SKM-1 treated with dmso at 0.1 percent for 144 hours (cell line): ENCODE measurements around the gene THRB.

ENCODE experiments used
- DNase-seq: peaks from one replicate; lab custom pipeline; 2025; ENCODE audit not compliant: unreplicated experiment; lab: John Stamatoyannopoulos, UW

The THRB gene

DNA sequence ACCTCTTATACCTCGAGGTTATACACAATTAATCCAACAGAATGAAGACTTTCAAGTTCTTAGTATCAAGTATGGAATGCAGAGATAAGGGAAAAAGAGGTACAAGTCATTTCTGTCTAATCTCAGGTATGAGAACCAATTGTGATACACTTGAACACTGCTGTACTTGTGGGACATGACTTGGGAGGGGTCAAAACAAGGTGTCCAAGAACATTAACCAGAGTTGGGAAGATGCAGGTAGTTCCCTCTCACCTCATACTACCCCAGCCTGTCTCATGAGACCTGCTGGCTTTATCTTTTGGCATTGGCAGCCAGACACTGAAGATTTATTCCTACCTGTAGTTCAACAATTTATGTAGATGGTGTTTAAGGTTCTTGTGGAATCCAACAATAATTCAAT, 339.9 kb downstream of the THRB start:
- DNase-seq, result no peak

DNA sequence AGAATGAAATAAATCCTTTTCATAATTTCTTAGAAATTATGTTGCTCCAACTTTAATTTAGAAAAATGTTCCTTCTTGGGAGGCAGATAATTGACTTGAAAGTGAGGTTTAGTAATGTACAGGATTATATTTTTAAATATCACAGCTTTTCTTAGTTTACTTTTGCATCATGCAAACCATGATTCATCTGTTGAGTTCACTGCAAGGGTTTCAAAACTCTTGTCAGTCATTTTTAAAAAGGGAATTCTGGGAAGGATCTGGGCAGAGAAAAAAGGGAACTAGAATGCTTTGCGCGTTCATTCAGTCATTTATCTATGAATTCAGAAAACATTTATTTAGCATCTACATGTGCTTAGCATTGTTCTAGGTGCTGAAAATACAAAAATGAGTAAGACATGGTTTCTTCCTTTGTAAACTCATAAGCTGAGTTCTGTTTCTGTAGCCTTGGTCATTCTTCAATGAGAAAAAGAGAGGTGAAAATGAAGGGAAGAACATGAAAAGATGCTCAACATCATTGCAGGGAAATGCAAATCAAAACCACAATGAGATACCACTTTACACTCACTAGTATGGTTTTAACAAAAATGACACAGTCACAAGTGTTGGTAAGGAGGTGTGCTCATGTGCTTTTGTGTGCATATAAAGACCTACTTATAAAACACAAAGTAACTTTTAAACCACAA, 340.5 kb downstream of the THRB start:
- no peak for DNase-seq

DNA sequence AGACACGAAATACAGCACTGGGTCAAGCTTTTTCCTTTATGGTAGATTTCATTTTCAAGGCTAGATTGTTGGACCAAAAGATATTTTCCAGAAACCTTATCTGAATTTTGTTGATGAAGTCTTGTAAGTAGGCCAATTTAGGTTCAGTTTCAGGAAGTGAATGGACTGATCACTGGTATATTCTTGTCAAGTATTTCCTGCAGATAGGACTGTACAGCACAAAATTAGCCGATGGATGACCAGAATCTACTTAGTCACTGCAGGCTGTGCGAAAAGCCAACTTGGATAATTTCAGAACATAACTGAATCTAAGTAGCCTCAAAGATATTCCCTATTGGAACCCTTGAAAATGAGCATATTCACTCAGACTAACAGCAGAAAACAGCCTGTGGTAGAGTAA, 343.1 kb downstream of the THRB start:
- DNase-seq, result no peak

DNA sequence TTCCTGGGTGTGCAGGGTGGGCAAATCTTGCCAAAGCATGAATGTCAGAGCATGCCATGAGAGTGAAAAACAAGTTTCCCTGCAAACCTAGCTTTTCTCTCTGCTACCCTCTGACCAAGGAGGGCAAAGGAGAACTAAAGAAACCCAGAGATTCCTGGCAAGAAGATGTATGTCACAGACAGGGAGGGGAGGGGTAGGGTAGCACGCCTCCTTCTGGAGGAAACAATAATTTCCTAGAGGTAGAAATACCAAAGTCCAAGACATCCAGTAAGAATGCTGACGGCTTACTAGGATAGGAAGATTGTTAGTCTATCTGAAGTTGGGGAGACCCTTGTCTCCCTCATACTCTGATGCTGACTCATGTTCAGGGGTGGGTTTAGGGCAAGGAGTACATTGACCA, 345.6 kb downstream of the THRB start:
- no peak for DNase-seq

DNA sequence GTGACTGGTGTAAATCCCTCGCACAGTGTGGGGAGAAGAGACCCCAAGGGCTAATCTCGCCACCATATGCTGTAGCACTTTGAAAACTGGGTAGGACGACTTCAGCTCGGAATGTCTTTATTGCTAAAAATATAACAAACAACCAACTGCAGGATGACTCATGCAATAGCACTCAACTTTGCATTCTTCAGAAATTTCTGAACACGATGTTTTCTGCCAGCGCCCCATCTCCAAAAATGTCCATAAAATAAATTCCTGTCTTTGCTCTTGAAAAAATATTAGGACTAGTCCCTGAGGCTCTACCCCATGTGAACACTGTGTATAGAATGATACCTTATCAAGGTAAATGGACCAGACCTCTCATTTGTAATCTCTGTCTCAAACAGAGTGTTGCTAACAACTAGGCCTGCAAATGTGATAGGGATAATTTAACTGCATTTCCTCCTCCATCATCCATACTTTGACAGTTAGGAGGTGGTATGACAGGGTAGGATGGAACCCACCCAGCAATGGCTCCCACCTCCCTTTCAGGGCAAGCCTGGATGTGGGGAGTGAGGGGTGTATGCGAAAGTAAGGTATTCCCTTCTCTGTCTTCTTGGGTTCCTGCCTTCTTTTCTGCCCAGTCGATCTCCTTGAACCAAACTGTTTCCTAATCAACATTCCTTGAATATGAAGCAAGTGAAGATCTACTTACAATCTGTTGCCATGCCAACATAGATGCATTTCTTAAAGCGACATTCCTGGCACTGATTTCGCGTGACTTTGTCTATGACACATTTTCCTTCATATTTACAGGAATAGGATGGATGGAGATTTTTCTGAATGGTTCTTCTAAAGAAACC, 348.4 kb downstream of the THRB start:
- no peak for DNase-seq

DNA sequence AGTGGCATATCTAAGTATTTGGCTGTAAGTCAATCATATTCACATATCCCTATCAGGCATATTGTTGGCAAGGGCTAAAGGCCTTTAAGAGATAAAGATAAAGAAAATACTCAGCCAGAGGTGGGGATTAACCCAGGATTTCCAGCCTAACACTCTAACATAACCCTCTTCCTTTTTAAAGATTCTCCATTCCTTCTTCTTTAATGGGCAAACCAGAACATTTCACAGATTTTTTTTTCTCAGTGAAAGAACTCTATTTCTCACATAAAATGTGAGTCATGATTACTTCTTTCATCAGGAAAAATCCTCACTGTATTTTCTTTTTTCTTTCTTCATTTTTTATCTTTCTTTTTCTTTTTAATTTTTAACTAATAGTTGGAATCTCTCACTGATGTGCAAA, 349.2 kb downstream of the THRB start:
- DNase-seq, result no peak

DNA sequence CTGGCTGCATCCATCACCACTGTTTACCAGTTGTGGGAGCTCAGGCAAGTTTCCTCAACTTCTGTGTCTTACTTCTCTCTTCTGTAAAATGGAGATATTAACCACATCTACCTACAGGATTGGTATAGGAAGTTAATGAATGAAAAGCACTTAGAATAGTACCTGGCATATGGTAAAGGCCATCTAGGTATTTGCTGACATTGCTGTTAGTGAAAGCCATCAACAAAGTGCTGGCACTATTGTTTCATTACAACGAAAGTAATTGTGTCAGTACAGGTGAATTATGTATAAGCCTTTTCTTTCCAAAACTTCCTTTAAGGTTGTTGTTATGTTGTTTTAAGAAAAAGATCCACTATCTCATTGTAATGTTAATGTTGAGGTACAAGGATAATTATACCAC, 352.5 kb downstream of the THRB start:
- DNase-seq, result no peak

DNA sequence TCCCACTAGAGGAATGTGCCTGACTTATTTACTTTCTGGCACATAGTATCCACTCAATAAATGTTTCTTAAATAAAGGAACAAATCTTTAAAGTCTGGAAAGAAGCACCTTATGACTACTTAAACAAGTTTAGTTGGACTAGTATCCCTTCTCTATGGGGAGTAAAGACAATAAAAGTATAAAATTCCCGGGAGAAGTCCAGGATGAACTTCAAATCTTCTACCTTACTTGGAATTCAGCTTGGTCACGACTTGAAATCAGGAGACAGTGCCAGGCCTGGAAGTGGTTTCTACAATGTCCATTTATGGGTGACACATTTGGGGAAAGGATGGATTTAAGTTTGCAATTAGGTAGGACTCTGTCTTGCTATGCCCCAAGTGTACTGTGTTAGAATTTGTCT, 353.1 kb downstream of the THRB start:
- DNase-seq, result no peak

DNA sequence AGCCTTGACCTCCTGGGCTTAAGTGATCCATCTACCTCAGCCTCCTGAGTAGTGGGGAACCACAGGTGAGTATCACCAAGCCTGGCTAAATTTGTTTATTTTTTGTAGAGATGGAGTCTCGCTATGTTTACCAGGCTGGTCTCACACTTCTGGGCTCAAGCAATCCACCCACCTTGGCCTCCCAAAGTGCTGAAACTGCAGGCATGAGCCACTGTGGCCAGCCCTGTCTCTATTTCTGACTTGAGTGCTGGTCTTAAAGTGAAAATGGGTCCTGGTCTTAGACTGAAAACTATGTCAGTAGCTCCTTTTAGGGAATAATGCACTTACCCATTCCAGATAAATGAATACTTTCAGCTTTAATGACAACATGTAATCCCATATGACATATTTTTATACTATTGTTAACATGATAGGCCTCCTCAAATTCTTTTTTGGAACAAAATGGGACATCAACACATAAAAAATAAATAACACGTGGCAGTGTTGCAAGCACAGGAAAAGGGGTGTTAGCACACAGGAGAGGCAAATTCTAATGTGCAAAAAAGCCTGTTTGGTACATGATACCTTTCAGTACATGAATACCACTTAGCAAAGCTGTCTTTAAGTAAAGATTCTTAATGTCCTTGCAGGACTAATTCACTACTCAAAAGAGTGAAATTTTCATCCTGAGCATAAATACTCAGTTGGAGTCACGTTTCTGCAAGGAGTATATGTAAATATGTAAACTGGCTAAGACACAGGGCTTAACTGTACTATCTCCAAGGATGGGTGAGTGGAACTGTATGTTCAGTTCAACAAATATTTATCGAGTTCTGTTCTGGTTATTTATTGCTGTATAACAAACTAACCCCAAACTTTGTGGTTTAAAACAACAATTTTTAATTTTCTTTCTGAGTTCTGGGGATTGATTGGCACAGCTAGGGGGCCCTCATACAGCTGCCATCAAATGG, 354.9 kb downstream of the THRB start:
- no peak for DNase-seq

DNA sequence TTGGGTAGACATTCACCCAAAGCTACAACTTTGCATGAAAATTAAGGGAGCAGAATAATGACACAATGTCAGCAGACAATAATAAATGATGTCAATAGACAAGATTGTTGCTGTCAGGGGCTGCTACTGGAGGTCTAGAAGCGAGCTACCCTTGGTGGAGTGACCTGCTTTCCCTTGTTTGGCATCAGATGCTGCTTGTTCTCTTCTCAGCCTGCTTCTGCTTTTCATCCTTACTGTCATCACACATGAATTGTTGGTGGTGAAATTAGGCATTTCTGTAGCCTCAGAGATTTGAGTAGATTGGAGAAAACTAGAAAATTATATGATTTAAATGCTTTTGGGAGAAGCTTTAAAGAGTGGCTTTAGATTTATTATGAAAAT, 355.8 kb downstream of the THRB start:
- DNase-seq, result no peak

DNA sequence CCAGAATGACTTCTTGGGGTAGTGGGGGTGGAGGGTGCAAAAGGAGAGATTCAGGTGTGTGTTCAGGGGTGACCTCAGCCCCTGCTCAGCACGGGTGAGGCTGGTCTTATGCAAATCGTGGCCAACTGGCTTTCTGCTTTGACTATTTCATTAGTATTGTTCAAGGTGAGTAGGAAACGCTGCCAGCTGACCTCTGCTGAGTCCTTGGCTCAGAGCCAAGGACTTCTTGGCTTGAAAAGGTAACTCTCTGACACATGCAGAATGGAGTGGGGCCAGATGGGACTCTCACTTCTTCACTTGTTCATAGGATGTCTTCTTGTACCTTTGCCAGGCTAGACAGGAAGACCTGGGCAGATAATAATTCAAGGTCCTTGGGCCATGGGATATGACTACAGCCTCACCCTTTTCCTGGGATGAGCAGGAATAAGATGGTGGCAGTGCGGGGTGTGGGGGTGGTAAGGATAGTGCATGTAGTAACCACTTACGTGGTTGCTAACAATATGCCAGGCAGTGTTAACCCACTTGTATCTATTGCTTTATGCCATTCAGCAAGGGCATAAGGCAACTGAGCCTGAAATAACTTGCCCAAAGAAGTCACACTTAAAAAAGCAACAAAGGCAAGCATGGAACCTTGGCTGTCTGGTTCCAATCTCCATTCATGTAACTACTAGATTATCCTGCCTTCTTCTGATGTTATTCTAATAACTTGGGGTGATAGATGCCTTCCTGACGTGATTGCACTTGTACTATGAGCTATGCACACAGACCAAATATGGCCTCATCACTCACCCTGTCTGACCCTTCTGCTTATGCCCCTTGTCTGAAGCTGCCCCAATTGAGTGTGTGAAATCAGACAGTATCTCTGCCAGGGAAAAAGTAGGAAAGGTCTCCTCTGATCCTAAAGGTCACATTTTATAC, 356.4 kb downstream of the THRB start:
- no peak for DNase-seq

DNA sequence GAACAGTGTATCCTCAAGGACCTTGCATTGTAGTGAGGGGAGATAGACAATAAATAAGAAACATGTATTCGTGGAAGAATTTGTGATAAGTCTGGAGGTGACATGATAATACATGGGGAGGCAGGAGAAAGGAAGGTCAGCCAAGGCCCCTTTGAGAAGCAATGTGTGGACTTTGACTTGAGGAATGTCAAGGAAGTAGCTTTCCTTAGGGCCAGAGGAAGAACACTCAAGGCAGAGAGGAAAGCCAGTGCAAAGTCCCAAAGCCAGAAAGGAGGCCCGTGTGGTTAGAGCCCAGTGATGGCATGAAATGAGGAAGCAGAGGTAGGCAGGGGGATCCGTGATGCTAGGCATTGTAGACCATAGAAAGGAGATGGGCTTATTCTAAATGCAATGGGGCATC, 357.3 kb downstream of the THRB start:
- no peak for DNase-seq

DNA sequence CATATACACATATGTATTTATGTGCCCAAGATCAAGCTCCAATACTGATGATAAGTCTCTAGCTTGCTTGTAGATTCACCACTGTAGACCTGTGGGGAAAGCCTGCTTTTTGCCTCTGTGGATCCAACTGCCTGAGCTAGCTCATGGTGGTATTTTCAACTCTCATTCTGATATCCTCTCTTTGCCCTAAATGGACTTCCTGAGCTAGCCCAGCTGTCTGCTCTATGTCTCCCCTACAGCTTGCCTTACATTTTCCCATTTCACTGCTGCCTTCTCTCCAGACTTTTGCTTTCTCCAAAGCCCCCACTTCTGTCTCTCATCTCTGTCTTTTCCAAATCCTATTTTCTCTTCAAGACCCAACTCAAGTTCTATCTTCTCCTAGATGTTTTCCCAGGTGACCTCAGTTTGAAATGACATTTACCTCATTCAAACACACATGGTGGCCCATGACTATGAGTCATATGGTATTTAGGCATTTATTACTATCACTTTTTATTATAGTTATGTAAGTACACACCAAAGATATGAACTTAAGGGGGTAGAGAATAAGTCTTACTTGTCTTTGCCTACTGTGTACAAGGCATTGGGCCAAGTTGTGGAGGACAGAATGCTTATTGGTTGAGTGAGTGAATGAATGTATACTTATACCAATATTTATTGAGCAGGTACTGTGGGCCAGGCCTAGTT, 357.9 kb downstream of the THRB start:
- DNase-seq, result no peak

DNA sequence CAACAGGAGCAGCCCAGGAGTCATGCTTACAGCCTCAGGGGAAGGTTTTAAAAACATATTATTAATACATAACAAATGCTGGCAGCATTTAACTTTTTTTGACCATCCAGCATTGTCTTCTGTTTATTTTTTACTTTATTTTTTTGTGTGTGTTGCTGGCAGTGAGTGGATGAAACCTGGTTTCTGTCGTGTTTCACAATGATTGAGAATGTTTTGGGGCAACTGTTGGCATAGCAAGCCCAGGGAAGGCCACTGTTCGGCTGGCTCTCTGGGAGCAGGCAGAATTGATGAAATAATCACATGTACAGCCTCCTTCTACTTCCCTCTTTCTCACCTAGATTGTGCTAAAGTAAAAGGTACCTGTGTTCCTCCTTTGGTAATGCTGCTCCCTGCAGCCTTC, 359.4 kb downstream of the THRB start:
- no peak for DNase-seq

DNA sequence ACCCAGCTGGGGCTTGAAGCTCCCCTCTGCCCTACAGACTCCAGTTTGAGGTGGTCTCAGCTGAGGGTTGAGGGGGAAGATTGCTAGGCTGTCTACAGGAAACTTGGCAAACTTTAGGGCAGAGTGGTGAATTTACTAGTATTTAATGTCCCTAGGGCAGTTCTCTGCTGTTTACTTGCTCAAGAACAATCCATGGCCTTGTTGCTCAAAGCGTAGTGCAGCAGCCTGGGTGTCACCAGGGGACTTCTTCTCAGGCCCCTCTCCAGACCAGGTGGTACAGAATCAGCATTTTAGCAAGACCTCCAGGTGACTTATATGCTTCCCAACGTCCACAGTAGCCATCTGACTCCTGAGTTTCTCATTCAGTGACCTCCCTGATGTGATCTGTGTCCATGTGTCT, 360.7 kb downstream of the THRB start:
- DNase-seq, result no peak

DNA sequence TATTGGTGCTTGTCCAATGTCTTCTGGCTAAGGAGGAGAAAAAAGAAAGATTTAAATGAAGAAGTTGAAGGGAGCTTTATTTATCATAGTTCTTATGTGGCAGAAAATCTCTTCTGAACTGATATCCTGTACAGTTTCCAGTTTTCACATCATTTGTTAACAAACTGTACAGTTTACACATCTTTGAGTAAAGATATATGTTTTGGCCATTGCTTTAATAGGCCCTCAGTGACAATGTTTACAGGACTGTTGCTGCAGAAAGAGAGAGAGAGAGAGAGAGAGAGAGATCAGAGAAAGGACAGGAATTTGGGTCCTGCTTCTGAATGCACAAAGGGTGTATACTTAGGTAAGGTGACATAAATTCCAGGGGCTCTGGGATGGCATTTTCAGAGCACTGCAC, 361.2 kb downstream of the THRB start:
- DNase-seq, result no peak

DNA sequence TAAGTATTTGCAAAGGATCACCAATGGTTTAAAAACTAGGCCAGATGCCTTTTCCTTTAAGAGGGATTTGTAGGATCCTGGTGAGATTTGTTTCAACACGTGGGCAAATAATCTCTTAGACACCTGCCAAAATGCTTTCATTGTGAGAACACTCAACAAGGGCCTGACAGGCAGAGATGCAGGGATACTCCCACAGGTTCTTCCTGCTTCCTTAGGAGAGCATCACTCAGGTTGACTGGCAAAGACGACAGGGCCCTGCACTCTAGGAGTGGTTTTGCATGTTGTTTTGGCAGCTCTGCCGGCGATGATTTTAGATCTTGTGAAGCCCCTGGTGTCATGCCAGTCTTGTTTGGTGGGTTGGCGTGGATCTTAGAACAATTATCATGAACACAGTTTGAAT, 365.1 kb downstream of the THRB start:
- DNase-seq, result no peak

DNA sequence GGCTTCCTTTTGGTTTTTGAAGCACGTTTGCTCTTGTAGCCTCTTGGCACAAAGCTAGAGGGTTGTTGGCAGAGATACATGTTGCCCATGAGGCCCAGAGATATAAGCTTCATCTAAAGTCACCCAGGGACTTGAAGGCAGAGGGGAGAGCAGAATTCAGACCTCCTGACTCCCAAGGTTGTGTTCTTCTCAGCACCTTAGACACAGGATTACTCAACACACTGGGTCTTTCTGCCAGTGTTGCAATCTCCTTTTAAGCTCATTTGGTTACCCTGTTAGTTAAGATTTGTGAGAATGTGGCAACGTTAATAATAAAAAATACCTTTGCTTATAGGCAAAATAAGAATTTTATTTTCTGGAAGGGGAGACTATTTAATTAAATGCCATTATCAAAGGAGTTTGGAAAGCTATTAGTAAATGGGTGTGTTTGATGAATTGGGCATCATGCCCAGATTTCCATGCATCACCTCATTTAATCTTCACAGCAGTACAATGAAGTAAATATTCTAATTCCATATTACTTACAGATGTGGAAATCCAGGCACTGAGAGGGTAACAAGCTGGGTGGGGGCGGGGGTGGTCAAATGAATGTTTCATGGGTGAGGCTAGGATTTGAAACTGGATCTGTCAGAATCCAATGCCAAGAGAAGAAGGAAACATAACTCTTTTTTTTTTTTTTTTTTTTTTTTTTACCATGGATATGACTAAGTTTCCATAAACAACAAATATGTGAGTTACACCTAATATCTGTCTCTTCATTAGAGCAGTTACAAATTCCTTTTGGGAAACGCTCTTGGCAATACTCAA, 366.2 kb downstream of the THRB start:
- no peak for DNase-seq

DNA sequence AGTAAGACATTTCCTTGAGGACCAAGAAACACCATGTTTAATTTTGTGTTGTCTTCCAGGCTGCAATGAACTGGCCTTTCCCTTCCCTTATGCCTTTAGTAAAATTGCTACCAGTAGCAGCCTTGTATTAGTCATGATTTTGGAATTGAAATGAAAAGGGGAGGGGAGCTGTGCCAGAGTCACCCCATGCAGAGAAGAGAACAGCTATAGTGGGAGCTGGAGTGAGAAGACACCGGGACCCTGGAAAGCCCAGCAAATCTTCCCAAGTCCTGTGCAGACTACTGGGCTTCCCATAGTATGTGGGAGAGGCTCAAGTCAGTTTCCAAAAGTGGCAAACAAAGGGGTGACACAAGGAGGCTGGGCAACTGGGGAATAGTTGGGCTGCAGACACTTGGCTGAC, 371.1 kb downstream of the THRB start:
- DNase-seq, result no peak
